Iris pigment epithelial cell (primary cell): ENCODE results near the gene ZBTB16.

Experiments
- DNase-seq: peaks from one replicate; pipeline ENCODE4 v3.0.0-alpha.2; 2011; ENCODE audit warnings: low read depth

ZBTB16 gene

DNA sequence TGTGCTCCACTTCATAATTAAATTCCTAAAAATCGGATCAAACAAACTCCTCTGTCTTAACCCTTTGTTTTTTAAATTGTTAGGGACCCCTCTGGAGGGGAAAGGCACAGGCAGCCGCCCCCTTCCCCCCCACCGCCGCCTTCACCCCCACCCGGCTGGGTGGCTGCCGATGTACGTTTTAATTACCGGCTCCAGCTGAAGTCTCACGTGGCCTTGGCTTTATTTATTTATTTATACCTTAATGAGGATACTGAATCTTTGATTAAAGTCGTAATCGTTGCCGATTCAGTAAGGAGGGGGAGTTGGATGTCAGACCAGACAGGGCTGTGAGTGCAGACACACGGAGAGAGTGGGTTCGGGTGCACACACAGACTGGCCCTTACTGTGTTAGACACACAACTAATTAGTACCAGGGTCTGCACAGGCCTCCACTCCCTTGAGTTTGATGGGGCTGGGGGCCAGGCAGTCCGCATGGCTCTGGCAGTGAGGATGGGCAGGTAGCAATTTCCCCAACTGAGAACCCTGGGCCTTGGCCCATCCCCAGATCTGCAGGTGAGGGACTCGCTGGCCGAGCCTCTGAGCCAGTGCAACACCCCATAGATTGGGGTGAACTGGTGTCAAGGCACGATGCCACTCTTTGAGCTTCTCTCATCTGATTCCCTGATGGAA, 185.3 kb downstream of the ZBTB16 start:
- DNase-seq = no peak

DNA sequence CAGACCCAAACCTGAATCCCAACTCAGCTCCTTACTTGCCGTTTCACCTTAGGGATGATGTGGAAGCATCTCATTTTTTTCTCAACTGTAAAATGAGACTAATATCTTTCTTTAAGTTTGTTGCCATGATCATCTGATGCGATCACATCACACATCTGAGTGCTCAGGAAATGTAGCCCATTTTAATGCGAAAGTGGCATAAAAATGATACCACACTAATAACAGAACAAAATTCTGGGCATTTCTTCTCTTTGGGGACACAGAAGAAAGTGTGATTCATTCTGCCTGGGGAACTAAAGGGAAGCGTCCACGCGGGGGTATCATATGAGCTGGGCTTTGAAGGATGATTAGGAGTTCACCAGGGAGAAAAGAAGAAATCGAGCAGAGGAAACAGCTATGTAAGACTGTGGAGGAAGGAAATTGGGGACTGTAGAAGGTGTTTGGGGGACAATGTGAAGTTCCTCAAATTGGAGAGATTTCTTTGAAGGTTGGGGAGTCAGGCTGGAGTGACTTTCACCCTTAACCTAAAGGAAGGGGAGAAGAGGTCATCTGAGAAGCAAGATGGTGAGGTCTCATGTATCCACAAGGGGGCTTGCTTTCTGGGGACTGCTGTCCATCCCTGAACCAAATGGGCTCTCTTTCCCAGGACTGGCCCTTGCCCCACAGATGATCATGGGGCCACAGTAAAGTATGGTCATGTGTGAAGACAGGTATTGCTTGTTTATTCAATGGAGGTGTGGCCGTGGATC, 187.0 kb downstream of the ZBTB16 start:
- no peak for DNase-seq

- DNase-seq = no peak
Observed at GRCh38 chr11:114247070-114247789, 187.7 kb downstream of the ZBTB16 start.

DNA sequence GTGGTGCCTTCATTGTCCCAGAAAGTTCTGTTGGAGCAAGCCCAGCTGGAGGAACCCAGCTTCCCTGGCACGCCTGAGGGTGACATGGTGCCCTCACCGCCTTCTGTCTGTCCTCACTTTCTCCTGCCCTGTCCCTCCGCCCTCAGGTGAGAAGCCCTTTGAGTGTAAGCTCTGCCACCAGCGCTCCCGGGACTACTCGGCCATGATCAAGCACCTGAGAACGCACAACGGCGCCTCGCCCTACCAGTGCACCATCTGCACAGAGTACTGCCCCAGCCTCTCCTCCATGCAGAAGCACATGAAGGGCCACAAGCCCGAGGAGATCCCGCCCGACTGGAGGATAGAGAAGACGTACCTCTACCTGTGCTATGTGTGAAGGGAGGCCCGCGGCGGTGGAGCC, 190.7 kb downstream of the ZBTB16 start:
- no peak for DNase-seq

GRCh38 chr11:114250993-114251814, 191.7 kb downstream of the ZBTB16 start:
- DNase-seq = peak; percentile 15

DNA sequence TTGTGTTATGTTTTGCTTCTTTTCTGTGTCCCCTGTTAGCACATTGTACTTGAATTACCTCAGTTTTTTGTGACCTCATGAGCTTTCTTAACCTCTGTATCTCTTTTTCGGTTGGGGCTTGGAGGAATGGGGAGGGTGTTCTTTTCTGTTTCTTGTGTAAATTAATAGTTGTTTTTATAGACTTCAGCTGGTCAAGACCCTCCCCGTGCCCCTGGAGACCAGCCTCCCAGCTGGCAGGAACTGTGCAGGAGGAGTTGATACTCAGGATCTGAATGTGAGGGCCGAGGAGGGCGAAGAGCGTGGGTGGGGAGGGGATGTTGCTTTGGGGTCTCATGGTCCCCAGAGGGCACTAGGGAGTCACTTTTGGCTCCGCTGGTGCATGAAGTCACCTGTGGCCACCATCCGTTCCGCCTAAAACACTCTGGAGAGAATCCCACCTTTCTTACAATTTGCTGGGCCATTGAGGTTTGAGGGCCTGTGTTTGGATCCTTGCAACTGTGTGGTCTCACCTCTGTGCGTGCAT, 192.4 kb downstream of the ZBTB16 start:
- DNase-seq = no peak

- no peak for DNase-seq
Observed at GRCh38 chr11:114252767-114253166, 193.3 kb downstream of the ZBTB16 start.

DNA sequence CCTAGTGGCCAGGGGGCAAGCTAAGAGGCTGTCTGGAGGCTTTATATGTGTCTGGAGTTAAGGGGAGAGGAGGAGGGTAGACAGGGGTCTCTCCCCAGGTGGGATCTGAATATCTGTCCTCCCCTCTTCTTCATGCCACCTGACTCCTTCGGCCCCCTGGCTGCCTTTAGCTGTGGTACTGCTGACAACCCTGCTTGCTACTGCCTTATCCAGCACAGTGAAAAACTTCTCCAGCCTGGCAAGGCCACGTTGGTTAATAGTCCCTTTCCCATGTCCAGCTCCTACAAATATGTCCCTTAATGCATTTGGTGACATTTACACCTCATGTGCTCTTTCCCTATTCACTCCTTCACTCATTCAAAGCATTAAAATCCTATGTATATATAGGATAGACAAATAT, 194.3 kb downstream of the ZBTB16 start:
- DNase-seq = no peak

- DNase-seq = no peak
Observed at GRCh38 chr11:114254571-114255146, 195.1 kb downstream of the ZBTB16 start.

DNA sequence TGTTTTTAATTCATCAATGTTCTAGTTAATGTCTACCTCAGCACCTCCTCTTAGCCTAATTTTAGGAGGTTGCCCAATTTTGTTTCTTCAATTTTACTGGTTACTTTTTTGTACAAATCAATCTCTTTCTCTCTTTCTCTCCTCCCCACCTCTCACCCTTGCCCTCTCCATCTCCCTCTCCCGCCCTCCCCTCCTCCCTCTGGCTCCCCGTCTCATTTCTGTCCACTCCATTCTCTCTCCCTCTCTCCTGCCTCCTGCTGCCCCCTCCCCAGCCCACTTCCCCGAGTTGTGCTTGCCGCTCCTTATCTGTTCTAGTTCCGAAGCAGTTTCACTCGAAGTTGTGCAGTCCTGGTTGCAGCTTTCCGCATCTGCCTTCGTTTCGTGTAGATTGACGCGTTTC, 195.8 kb downstream of the ZBTB16 start:
- DNase-seq = no peak

DNA sequence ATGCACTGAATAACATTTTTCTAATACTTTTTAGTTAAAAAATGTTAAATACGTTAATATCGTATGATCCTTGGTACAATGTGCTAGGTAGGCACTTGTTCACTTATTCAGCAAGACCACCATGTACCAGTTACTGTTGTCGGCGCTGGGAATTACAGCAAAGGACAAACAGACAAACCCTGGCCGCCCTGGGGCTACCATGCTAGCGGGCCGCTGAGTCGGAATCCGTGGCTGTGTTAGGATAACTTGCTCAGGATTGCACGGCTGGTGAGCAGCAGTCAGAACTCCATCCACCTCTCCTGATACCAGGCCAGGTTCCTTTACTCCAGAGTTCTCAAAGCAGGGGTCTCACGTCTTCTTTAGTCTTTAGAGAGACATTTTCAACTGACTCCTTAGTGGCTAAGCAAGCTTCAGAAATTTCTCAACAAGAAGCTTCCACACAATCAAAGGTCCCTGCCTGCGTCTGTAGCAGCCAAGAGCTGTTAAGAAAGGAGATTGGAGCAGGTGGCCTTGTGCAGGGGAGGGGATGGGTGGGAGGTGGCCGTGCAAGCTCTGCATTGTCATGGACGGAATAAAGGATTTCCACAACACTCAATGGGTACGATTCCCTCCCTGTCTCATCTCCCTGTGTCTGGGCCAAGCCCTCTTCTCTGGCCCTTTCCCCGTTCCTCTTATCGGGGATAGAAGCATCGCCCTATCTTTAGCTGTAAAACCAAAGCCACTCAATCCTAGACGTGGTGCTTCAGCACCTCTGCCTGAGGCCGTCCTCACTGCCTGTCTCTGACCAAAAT, 196.9 kb downstream of the ZBTB16 start:
- DNase-seq = no peak

GRCh38 chr11:114256967-114257286, 197.4 kb downstream of the ZBTB16 start:
- no peak for DNase-seq

- peak; percentile 41 for DNase-seq
Observed at GRCh38 chr11:114257621-114258558, 198.4 kb downstream of the ZBTB16 start.

DNA sequence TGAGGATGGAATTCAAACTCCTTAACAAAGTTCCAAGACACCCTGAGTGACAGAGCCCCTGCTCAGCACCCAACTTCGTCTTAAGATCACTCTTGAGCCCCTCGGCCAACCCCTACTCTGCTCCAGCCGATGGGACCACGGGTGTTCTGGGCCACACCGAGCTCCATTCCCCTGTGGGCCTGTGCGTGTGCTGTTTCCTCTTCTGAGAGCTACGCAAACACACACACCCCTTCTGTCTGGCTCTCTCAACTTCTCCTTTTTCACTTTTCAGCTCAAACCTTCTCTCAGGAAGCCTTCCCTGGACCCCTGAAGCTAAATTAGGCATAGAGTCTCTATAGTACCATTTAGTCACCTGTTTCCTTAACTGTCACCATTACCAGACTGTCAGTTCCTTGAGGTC, 199.2 kb downstream of the ZBTB16 start:
- DNase-seq = no peak

DNA sequence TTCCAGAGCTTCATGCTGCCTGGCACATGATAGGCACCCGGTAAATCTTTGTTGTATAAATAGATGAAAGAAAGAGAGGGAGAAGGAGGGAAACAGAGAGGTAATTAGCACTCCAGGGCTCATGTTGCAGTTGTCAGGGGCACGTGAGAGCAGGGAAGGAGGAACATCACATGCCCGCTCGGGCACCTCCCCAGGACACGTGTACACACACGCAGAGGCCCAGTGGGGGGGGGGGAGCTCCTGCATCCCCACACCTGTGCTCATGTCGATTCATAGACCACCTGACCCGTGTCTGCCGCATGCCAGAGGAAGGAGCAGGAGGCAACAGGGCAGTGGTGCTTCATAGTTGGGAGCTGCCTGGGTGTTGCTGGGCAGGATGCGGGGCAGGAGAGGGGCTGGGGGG, 199.6 kb downstream of the ZBTB16 start:
- DNase-seq = no peak

- DNase-seq = no peak
Observed at GRCh38 chr11:114259551-114259983, 200.1 kb downstream of the ZBTB16 start.

- DNase-seq = no peak
Observed at GRCh38 chr11:114260077-114260476, 200.6 kb downstream of the ZBTB16 start.

GRCh38 chr11:114260483-114260882, 201.0 kb downstream of the ZBTB16 start:
- DNase-seq = no peak

GRCh38 chr11:114261791-114262190, 202.3 kb downstream of the ZBTB16 start:
- DNase-seq = no peak
